ENCODE data around the gene PTPRD. TPM values are rescaled to one million over a fixed set of nuclear protein-coding genes. Genes with fewer than 3 reads are reported as not detected.

PTPRD gene
- total and polyA plus RNA-seq, 2 experiments from 2014 or later = 11.5 to 58.0 TPM

DNA sequence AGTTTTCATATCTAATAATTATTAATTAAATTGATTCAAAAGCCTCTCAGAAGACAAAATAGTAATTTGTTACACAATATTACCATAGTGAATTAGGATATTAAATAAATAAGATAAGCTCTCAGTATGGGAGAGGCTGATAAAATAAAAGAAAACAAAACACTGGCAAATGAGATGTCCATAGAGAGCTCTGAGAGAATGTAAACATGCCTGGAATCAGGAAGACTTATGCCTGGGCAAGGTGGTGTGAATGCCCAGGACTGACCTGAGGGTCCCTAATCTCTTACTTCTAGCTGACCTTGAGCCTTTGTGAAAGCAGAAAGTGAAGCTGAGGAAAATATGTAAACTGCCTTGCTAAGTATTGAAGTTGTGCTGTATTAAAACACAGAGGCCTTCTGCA, 616.5 kb downstream of the PTPRD start (continued):
- TF ChIP-seq, protein P1, sequence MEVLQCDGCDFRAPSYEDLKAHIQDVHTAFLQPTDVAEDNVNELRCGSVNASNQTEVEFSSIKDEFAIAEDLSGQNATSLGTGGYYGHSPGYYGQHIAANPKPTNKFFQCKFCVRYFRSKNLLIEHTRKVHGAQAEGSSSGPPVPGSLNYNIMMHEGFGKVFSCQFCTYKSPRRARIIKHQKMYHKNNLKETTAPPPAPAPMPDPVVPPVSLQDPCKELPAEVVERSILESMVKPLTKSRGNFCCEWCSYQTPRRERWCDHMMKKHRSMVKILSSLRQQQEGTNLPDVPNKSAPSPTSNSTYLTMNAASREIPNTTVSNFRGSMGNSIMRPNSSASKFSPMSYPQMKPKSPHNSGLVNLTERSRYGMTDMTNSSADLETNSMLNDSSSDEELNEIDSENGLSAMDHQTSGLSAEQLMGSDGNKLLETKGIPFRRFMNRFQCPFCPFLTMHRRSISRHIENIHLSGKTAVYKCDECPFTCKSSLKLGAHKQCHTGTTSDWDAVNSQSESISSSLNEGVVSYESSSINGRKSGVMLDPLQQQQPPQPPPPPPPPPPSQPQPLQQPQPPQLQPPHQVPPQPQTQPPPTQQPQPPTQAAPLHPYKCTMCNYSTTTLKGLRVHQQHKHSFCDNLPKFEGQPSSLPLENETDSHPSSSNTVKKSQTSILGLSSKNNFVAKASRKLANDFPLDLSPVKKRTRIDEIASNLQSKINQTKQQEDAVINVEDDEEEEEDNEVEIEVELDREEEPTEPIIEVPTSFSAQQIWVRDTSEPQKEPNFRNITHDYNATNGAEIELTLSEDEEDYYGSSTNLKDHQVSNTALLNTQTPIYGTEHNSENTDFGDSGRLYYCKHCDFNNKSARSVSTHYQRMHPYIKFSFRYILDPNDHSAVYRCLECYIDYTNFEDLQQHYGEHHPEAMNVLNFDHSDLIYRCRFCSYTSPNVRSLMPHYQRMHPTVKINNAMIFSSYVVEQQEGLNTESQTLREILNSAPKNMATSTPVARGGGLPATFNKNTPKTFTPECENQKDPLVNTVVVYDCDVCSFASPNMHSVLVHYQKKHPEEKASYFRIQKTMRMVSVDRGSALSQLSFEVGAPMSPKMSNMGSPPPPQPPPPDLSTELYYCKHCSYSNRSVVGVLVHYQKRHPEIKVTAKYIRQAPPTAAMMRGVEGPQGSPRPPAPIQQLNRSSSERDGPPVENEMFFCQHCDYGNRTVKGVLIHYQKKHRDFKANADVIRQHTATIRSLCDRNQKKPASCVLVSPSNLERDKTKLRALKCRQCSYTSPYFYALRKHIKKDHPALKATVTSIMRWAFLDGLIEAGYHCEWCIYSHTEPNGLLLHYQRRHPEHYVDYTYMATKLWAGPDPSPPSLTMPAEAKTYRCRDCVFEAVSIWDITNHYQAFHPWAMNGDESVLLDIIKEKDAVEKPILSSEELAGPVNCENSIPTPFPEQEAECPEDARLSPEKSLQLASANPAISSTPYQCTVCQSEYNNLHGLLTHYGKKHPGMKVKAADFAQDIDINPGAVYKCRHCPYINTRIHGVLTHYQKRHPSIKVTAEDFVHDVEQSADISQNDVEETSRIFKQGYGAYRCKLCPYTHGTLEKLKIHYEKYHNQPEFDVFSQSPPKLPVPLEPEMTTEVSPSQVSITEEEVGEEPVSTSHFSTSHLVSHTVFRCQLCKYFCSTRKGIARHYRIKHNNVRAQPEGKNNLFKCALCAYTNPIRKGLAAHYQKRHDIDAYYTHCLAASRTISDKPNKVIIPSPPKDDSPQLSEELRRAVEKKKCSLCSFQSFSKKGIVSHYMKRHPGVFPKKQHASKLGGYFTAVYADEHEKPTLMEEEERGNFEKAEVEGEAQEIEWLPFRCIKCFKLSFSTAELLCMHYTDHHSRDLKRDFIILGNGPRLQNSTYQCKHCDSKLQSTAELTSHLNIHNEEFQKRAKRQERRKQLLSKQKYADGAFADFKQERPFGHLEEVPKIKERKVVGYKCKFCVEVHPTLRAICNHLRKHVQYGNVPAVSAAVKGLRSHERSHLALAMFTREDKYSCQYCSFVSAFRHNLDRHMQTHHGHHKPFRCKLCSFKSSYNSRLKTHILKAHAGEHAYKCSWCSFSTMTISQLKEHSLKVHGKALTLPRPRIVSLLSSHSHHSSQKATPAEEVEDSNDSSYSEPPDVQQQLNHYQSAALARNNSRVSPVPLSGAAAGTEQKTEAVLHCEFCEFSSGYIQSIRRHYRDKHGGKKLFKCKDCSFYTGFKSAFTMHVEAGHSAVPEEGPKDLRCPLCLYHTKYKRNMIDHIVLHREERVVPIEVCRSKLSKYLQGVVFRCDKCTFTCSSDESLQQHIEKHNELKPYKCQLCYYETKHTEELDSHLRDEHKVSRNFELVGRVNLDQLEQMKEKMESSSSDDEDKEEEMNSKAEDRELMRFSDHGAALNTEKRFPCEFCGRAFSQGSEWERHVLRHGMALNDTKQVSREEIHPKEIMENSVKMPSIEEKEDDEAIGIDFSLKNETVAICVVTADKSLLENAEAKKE (CRISPR knock-in tag; IDR thresholded peaks at IDR 0.05) = no peak
- TF ChIP-seq STAT1 (IDR thresholded peaks at IDR 0.05; ENCODE audit: unreplicated experiment) = no peak
- no peak for TF ChIP-seq CREB1 (CRISPR knock-in tag; IDR thresholded peaks at IDR 0.05; ENCODE audit: low read depth)
- TF ChIP-seq, protein P2, sequence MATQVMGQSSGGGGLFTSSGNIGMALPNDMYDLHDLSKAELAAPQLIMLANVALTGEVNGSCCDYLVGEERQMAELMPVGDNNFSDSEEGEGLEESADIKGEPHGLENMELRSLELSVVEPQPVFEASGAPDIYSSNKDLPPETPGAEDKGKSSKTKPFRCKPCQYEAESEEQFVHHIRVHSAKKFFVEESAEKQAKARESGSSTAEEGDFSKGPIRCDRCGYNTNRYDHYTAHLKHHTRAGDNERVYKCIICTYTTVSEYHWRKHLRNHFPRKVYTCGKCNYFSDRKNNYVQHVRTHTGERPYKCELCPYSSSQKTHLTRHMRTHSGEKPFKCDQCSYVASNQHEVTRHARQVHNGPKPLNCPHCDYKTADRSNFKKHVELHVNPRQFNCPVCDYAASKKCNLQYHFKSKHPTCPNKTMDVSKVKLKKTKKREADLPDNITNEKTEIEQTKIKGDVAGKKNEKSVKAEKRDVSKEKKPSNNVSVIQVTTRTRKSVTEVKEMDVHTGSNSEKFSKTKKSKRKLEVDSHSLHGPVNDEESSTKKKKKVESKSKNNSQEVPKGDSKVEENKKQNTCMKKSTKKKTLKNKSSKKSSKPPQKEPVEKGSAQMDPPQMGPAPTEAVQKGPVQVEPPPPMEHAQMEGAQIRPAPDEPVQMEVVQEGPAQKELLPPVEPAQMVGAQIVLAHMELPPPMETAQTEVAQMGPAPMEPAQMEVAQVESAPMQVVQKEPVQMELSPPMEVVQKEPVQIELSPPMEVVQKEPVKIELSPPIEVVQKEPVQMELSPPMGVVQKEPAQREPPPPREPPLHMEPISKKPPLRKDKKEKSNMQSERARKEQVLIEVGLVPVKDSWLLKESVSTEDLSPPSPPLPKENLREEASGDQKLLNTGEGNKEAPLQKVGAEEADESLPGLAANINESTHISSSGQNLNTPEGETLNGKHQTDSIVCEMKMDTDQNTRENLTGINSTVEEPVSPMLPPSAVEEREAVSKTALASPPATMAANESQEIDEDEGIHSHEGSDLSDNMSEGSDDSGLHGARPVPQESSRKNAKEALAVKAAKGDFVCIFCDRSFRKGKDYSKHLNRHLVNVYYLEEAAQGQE (IDR thresholded peaks at IDR 0.05; ENCODE audit: unreplicated experiment) = no peak
- no peak for TF ChIP-seq EZH2 (IDR thresholded peaks at IDR 0.05; ENCODE audit: low read depth, unreplicated experiment)
- no peak for TF ChIP-seq ZNF331 (CRISPR knock-in tag; IDR thresholded peaks at IDR 0.05; ENCODE audit: low read depth)
- TF ChIP-seq, protein P3, sequence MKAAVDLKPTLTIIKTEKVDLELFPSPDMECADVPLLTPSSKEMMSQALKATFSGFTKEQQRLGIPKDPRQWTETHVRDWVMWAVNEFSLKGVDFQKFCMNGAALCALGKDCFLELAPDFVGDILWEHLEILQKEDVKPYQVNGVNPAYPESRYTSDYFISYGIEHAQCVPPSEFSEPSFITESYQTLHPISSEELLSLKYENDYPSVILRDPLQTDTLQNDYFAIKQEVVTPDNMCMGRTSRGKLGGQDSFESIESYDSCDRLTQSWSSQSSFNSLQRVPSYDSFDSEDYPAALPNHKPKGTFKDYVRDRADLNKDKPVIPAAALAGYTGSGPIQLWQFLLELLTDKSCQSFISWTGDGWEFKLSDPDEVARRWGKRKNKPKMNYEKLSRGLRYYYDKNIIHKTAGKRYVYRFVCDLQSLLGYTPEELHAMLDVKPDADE (IDR thresholded peaks at IDR 0.05) = no peak
- no peak for TF ChIP-seq ZNF114 (CRISPR knock-in tag; IDR thresholded peaks at IDR 0.05)
